Neutrophil (primary cell): ENCODE measurements around the gene HOXD1.

Experiments used
- H3K27ac ChIP-seq: fragments of 200-600 bp; sonication (generic); 2 replicates; pipeline ENCODE4 v1.5.1; 2016; ENCODE audit warnings: mild to moderate bottlenecking, moderate library complexity
- H3K27me3 ChIP-seq: fragments of 200-600 bp; sonication (generic); 2 replicates; pipeline ENCODE4 v1.6.0; 2016; ENCODE audit warnings: mild to moderate bottlenecking
- H3K36me3 ChIP-seq: fragments of 200-600 bp; sonication (generic); 2 replicates; pipeline ENCODE4 v1.5.1; 2017
- H3K4me1 ChIP-seq, 2 experiments: fragments of 200-600 bp in 1 of 2; sonication (generic) in 1 of 2; 1 replicate in 1 of 2; 2 replicates in 1 of 2; pipeline versions ENCODE4 v1.5.1 to v1.6.1; 2013 to 2016; ENCODE audit warnings: low read depth in 1 of 2, low read length in 1 of 2, mild to moderate bottlenecking in 1 of 2, moderate library complexity in 1 of 2; ENCODE audit not compliant: control insufficient read depth in 1 of 2, insufficient read depth in 1 of 2
- H3K4me3 ChIP-seq, 2 experiments: fragments of 200-600 bp in 1 of 2; sonication (generic) in 1 of 2; 1 replicate in 1 of 2; 2 replicates in 1 of 2; pipeline ENCODE4 v1.5.1; 2013 to 2016; ENCODE audit warnings: low read depth in 1 of 2, low read length in 1 of 2, mild to moderate bottlenecking in 1 of 2, moderate library complexity in 1 of 2
- H3K9me3 ChIP-seq: fragments of 200-600 bp; sonication (generic); 2 replicates; pipeline ENCODE4 v1.5.1; 2016
- CTCF ChIP-seq: fragments of 200-600 bp; sonication (generic); IDR thresholded peaks from 2 replicates; pipeline ENCODE4 v1.5.1; 2016; ENCODE audit warnings: antibody characterized with exemption

HOXD1 gene

GRCh38 chr2:176169181-176169580 is 19.3 kb upstream of the HOXD1 start:
- Histone ChIP-seq H3K4me1 (peaks cover 4 to 7% of the 10 kb centered on the region in 2 experiments), H3K4me3 (no peak overlapping the region), H3K27me3 (peaks cover 100% of the 10 kb centered on the region), H3K9me3 (no peaks in the 10 kb centered on the region), H3K36me3 (no peaks in the 10 kb centered on the region), H3K27ac (no peak overlapping the region)
- TF ChIP-seq CTCF: no peak

- peaks cover 100% of the 10 kb centered on the region for H3K27me3 ChIP-seq
- no peak overlapping the region for H3K4me3 ChIP-seq
These were observed 18.8 kb upstream of the HOXD1 start for GRCh38 chr2:176169711-176170110.

GRCh38 chr2:176170602-176171305 is 17.7 kb upstream of the HOXD1 start:
- no peak for TF ChIP-seq CTCF
- Histone ChIP-seq H3K36me3 (no peaks in the 10 kb centered on the region), H3K27ac (no peak overlapping the region), H3K27me3 (peaks cover 100% of the 10 kb centered on the region), H3K4me1 (no peaks in the 10 kb centered on the region), H3K4me3 (no peak overlapping the region), H3K9me3 (no peaks in the 10 kb centered on the region)

More at GRCh38 chr2:176169711-176170110, 18.8 kb upstream of the HOXD1 start:
- H3K27ac ChIP-seq: no peak overlapping the region
- H3K36me3 ChIP-seq: no peaks in the 10 kb centered on the region
- peaks cover 4 to 7% of the 10 kb centered on the region in 2 experiments for H3K4me1 ChIP-seq
- H3K9me3 ChIP-seq: no peaks in the 10 kb centered on the region
- TF ChIP-seq CTCF: no peak

GRCh38 chr2:176171351-176172006 is 17.0 kb upstream of the HOXD1 start:
- no peak for TF ChIP-seq CTCF
- H3K36me3 ChIP-seq: no peaks in the 10 kb centered on the region
- peaks cover 100% of the 10 kb centered on the region for H3K27me3 ChIP-seq
- no peaks in the 10 kb centered on the region for H3K9me3 ChIP-seq
- no peak overlapping the region for H3K27ac ChIP-seq
- H3K4me1 ChIP-seq: no peaks in the 10 kb centered on the region
- H3K4me3 ChIP-seq: no peak overlapping the region

- H3K9me3 ChIP-seq: no peaks in the 10 kb centered on the region
- no peak for TF ChIP-seq CTCF
- H3K27ac ChIP-seq: no peak overlapping the region
- H3K36me3 ChIP-seq: no peaks in the 10 kb centered on the region
- H3K27me3 ChIP-seq: peaks cover 100% of the 10 kb centered on the region
- no peak overlapping the region for H3K4me3 ChIP-seq
- no peaks in the 10 kb centered on the region for H3K4me1 ChIP-seq
These were observed 16.2 kb upstream of the HOXD1 start for GRCh38 chr2:176172007-176172894.
